GM10266 (cell line): Measurements from ENCODE around the gene PPARG.

Experiments
- DNase-seq: peaks from one replicate; pipeline ENCODE4 v3.0.0; 2012; ENCODE audit errors: extremely low spot score
- CTCF ChIP-seq: IDR thresholded peaks from 2 replicates; pipeline ENCODE4 v1.5.1; 2012; ENCODE audit warnings: mild to moderate bottlenecking, low read depth; ENCODE audit not compliant: control insufficient read depth, insufficient read depth; ENCODE audit errors: missing control alignments

PPARG gene

GRCh38 chr3:12321015-12321414 lies 32.1 kb downstream of the PPARG start:
- TF ChIP-seq CTCF = no peak
- no peak for DNase-seq

DNA sequence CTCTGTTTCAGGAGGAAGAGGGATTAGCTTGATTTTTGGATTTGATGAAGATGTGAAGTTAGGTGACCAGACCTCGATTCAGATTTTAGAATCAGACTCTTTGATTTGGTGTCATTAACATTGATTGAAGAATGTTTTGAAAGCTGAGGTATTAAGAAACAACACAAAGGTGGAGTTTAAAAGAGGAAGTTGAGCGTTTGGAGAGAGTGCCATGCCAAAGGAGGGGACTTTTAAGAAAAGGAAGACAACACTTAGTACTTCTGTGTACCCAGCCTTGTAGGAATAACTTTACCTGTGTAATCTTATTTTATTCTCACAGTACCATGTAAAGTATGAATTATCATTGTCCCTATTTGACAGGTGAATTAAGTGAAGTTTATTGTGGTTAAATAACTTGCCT lies 34.4 kb downstream of the PPARG start:
- no peak for TF ChIP-seq CTCF
- DNase-seq = no peak

- no peak for DNase-seq
- no peak for TF ChIP-seq CTCF
Observed at GRCh38 chr3:12325586-12326515, 37.0 kb downstream of the PPARG start.

DNA sequence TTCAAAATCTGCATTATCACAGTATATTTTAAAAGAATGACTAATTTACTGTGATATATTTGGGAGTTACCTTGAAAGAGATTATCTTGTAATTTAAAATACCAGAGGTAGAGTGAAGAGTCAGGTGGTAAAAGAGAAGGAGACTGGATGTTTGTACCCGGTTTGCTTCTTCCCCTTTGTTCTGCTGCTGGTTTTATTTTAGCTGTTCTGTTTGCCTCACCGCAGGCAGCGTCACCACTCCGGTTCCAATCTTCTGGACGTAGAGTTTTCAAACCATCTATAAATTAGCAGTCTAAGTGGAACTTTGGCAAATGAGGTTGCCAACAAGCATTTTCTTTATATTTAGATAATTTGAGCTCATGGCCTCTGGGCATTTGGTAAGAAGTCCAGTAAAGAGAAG lies 38.2 kb downstream of the PPARG start:
- TF ChIP-seq CTCF = no peak
- DNase-seq = no peak

DNA sequence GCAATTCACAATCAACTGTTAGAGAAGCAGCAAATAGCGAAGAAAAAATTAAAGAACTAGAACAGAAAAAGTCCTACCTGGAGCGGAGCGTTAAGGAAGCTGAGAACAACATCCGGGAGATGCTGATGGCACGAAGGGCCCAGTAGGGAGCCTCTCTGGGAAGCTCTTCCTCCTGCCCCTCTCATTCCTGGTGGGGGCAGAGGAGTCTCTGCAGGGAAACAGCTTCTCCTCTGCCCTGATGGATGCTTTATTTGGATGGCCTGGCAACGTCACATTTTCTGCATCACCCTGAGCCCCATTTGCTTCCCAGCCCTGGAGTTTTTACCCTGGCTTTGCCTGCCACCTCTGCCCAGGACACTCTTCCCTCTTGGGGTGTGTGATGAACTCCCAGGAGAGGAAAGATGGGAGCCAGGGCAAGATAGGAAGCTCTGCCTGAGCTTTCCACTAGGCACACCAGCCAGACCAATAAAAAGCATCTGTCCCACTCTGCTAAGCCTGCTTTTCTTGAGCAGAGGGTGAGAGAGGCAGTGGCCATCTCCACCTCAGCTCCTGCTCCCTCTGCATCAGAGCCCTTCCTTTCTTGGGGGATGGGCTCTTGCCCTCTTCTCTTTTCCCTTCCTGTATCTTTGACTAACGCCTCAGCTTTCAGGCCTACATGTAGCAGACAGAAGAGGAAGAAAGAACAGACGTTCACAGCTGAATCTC lies 39.4 kb downstream of the PPARG start:
- DNase-seq = no peak
- TF ChIP-seq CTCF = no peak

DNA sequence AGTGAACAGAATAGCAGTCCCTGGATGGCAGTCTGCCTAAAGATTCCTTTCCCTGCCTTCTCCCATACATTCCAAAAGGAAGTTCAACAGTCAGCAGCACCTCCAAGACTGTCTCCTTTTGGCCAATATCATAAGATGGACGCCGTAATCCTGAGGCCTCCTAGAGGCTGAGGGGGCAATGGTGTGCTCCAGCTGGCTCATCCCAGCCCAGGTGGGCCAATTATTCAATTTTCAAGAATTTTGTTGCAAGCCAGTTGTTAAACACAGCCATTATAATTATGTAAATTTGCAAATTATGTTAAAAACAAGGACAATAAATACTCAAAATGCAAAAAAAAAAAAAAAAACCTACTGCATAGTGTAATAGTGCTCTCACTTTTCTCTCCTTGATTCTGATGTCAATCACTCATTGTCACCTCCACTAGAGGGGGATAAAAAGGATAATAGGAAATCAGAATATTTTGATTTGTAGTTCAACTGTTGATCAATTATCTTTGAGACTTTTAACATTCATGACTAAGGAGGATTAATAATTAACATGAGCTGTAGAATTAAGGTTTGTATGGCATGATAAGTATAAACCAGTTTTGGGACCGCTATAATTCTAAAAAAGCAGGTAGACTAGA lies 40.1 kb downstream of the PPARG start:
- no peak for TF ChIP-seq CTCF
- no peak for DNase-seq

DNA sequence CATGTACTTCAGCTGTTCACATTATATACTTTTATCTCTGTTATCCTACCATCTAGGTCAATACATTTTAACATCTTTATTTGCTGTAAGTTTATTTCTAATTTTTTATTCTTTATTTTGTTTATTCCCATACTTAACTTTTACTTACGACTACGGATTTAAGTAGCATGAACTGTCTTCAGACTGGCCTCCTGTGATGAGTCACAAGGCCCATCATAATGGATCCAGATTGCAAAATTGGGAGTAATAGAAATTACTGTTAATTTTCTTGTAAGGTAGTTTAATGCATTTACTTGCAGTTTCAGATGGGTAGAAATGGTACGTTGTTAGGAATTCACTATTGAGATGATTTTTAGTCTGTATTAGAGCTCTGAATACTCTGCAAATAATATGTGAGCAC lies 45.9 kb downstream of the PPARG start:
- no peak for TF ChIP-seq CTCF
- DNase-seq = no peak
